ENCODE measurements around the gene USP12.

GRCh38 chr13:27016875-27017274 lies 154.7 kb downstream of the USP12 start:
- no peak for TF ChIP-seq POLR2A (IDR thresholded peaks at IDR 0.05)
- TF ChIP-seq CTCF (IDR thresholded peaks at IDR 0.05) = no peak
